ENCODE results near the gene NFYA.

- TF ChIP-seq CTCF (IDR thresholded peaks at IDR 0.05) (no peak), POLR2A (IDR thresholded peaks at IDR 0.05) (no peak), POLR2AphosphoS5 (IDR thresholded peaks at IDR 0.05) (no peak)
Observed at GRCh38 chr6:41136911-41137310, 64.1 kb downstream of the NFYA start.

Data from prostate gland (tissue), 2 donors.